Loucy (cell line): ENCODE data around the gene TBX10.

Experiments
- H2AFZ ChIP-seq: fragments of 200-600 bp; sonication (generic); 2 replicates; pipeline ENCODE4 v1.6.0; 2016; ENCODE audit warnings: antibody characterized with exemption, mild to moderate bottlenecking, low read length, moderate library complexity
- H3F3A ChIP-seq: fragments of 200-600 bp; 2 replicates; pipeline ENCODE4 v1.6.0; 2016; ENCODE audit warnings: antibody characterized with exemption, low read depth, mild to moderate bottlenecking
- H3K27me3 ChIP-seq: fragments of 200-600 bp; sonication (generic); 2 replicates; pipeline ENCODE4 v1.6.1; 2014; ENCODE audit warnings: low read length, mild to moderate bottlenecking; ENCODE audit not compliant: insufficient read depth, poor library complexity, severe bottlenecking
- H3K36me3 ChIP-seq: fragments of 200-600 bp; sonication (generic); 2 replicates; pipeline ENCODE4 v1.6.1; 2016; ENCODE audit warnings: low read length; ENCODE audit not compliant: insufficient read depth
- H3K4me1 ChIP-seq: fragments of 200-600 bp; sonication (generic); 2 replicates; pipeline ENCODE4 v1.5.1; 2014; ENCODE audit warnings: low read length, mild to moderate bottlenecking; ENCODE audit not compliant: insufficient read depth, poor library complexity, severe bottlenecking
- H3K4me2 ChIP-seq: fragments of 200-600 bp; sonication (generic); 2 replicates; pipeline ENCODE4 v1.6.0; 2014; ENCODE audit warnings: antibody characterized with exemption, low read length, low read depth, mild to moderate bottlenecking; ENCODE audit not compliant: poor library complexity, severe bottlenecking
- H3K4me3 ChIP-seq: fragments of 200-600 bp; sonication (generic); 2 replicates; pipeline ENCODE4 v1.5.1; 2014; ENCODE audit warnings: low read length, mild to moderate bottlenecking, mixed read lengths; ENCODE audit not compliant: poor library complexity, severe bottlenecking
- H3K79me2 ChIP-seq: fragments of 200-600 bp; sonication (generic); 2 replicates; pipeline ENCODE4 v1.6.1; 2014; ENCODE audit warnings: low read length; ENCODE audit not compliant: insufficient read depth
- H3K9ac ChIP-seq: fragments of 200-600 bp; sonication (generic); 2 replicates; pipeline ENCODE4 v1.6.0; 2014; ENCODE audit warnings: mild to moderate bottlenecking, low read depth, low read length, moderate library complexity; ENCODE audit not compliant: poor library complexity, severe bottlenecking
- H3K9me2 ChIP-seq: fragments of 200-600 bp; sonication (generic); replicated peaks from 2 replicates; pipeline ENCODE4 v1.6.1; 2016; ENCODE audit warnings: low read depth, low read length, mixed read lengths
- H3K9me3 ChIP-seq: fragments of 200-600 bp; sonication (generic); 2 replicates; pipeline ENCODE4 v1.6.1; 2014; ENCODE audit warnings: mild to moderate bottlenecking, antibody characterized with exemption, low read length, low read depth; ENCODE audit not compliant: insufficient read depth
- H4K20me1 ChIP-seq: fragments of 200-600 bp; sonication (generic); 2 replicates; pipeline ENCODE4 v1.6.0; 2014; ENCODE audit warnings: antibody characterized with exemption, low read length, mild to moderate bottlenecking; ENCODE audit not compliant: insufficient read depth, poor library complexity, severe bottlenecking
- EZH2phosphoT487 ChIP-seq: fragments of 200-600 bp; IDR thresholded peaks from 2 replicates; pipeline ENCODE4 v1.6.1; 2018; ENCODE audit warnings: antibody characterized with exemption, mild to moderate bottlenecking, moderate library complexity, borderline replicate concordance
- TF ChIP-seq, protein P1 (sequence below): fragments of 200-600 bp; sonication (generic); conservative IDR thresholded peaks from 2 replicates; pipeline ENCODE4 v1.5.1; 2014; ENCODE audit warnings: mild to moderate bottlenecking, antibody characterized with exemption, low read length

TBX10 gene

DNA sequence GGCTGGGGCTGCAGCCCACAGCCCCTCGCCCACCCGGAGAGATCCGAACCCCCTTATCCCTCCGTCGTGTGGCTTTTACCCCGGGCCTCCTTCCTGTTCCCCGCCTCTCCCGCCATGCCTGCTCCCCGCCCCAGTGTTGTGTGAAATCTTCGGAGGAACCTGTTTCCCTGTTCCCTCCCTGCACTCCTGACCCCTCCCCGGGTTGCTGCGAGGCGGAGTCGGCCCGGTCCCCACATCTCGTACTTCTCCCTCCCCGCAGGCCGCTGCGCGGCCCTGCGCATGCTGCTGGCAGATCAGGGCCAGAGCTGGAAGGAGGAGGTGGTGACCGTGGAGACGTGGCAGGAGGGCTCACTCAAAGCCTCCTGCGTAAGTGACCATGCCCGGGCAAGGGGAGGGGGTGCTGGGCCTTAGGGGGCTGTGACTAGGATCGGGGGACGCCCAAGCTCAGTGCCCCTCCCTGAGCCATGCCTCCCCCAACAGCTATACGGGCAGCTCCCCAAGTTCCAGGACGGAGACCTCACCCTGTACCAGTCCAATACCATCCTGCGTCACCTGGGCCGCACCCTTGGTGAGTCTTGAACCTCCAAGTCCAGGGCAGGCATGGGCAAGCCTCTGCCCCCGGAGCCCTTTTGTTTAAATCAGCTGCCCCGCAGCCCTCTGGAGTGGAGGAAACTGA lies 55.2 kb downstream of the TBX10 start:
- Histone ChIP-seq H3K4me2 (peak overlapping the region; percentile 99), H3K9ac (peak overlapping the region; percentile 99), H3K36me3 (peaks cover 45% of the 10 kb centered on the region), H3K9me3 (no peaks in the 10 kb centered on the region), H3K79me2 (peaks cover 57% of the 10 kb centered on the region), H2AFZ (no peak overlapping the region), H3K9me2 (no peaks in the 10 kb centered on the region), H3F3A (peaks cover 5% of the 10 kb centered on the region; the same call in 1 of the 2 replicates), H4K20me1 (peaks cover 45% of the 10 kb centered on the region), H3K4me1 (peaks cover 50% of the 10 kb centered on the region), H3K27me3 (peaks cover 7% of the 10 kb centered on the region), H3K4me3 (peak overlapping the region; percentile 92)
- no peak for TF ChIP-seq EZH2phosphoT487
- TF ChIP-seq, protein P1, sequence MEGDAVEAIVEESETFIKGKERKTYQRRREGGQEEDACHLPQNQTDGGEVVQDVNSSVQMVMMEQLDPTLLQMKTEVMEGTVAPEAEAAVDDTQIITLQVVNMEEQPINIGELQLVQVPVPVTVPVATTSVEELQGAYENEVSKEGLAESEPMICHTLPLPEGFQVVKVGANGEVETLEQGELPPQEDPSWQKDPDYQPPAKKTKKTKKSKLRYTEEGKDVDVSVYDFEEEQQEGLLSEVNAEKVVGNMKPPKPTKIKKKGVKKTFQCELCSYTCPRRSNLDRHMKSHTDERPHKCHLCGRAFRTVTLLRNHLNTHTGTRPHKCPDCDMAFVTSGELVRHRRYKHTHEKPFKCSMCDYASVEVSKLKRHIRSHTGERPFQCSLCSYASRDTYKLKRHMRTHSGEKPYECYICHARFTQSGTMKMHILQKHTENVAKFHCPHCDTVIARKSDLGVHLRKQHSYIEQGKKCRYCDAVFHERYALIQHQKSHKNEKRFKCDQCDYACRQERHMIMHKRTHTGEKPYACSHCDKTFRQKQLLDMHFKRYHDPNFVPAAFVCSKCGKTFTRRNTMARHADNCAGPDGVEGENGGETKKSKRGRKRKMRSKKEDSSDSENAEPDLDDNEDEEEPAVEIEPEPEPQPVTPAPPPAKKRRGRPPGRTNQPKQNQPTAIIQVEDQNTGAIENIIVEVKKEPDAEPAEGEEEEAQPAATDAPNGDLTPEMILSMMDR: no peak

DNA sequence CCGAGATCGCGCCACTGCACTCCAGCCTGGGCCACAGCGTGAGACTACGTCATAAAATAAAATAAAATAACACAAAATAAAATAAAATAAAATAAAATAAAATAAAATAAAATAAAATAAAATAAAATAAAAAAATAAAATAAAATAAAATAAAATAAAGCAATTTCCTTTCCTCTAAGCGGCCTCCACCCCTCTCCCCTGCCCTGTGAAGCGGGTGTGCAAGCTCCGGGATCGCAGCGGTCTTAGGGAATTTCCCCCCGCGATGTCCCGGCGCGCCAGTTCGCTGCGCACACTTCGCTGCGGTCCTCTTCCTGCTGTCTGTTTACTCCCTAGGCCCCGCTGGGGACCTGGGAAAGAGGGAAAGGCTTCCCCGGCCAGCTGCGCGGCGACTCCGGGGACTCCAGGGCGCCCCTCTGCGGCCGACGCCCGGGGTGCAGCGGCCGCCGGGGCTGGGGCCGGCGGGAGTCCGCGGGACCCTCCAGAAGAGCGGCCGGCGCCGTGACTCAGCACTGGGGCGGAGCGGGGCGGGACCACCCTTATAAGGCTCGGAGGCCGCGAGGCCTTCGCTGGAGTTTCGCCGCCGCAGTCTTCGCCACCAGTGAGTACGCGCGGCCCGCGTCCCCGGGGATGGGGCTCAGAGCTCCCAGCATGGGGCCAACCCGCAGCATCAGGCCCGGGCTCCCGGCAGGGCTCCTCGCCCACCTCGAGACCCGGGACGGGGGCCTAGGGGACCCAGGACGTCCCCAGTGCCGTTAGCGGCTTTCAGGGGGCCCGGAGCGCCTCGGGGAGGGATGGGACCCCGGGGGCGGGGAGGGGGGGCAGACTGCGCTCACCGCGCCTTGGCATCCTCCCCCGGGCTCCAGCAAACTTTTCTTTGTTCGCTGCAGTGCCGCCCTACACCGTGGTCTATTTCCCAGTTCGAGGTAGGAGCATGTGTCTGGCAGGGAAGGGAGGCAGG lies 56.0 kb downstream of the TBX10 start, which contains the start of gene GSTP1:
TSS of gene GSTP1 (plus strand) at position 566 of the 958 bp plus-strand sequence. CDS start at position 598, 32 bp downstream.
- Histone ChIP-seq H3K27me3 (peaks cover 7% of the 10 kb centered on the region), H3K36me3 (peaks cover 39% of the 10 kb centered on the region), H3K79me2 (peaks cover 57% of the 10 kb centered on the region), H3K4me2 (peak within 1 kb of the TSS; percentile 99), H2AFZ (no peak within 1 kb of the TSS), H3K4me3 (peak within 1 kb of the TSS; percentile 92), H3K4me1 (peaks cover 55% of the 10 kb centered on the region), H3F3A (peaks cover 5% of the 10 kb centered on the region; the same call in 1 of the 2 replicates), H4K20me1 (peaks cover 45% of the 10 kb centered on the region), H3K9me3 (no peaks in the 10 kb centered on the region), H3K9me2 (no peaks in the 10 kb centered on the region), H3K9ac (peak within 1 kb of the TSS; percentile 99)
- TF ChIP-seq EZH2phosphoT487: no peak
- TF ChIP-seq, protein P1: peak; percentile 63

DNA sequence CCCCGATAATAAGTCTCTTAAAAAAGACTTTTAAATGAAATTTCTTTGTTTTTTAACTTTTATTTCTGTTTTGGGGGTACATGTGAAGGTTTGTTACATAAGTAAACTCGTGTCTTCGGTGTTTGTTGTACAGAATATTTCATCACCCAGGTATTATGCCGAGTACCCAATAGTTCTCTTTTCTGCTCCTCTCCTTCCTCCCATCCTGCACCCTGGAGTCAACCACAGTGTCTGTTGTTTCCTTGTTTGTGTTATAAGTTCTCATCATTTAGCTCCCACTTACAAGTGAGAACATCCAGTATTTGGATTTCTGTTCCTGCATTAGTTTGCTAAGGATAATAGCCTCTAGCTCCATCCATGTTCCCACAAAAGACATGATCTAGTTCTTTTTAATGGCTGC lies 57.6 kb downstream of the TBX10 start:
- TF ChIP-seq EZH2phosphoT487: no peak
- TF ChIP-seq, protein P1: no peak
- Histone ChIP-seq H3F3A (no peaks in the 10 kb centered on the region; the same call in 1 of the 2 replicates), H3K9ac (peak overlapping the region; percentile 32), H3K79me2 (peaks cover 45% of the 10 kb centered on the region), H3K4me1 (peaks cover 59% of the 10 kb centered on the region), H3K9me3 (no peaks in the 10 kb centered on the region), H2AFZ (no peak overlapping the region), H3K27me3 (peaks cover 7% of the 10 kb centered on the region), H3K36me3 (peaks cover 26% of the 10 kb centered on the region), H3K9me2 (no peaks in the 10 kb centered on the region), H3K4me2 (peak overlapping the region; percentile 50), H4K20me1 (peaks cover 33% of the 10 kb centered on the region), H3K4me3 (peak overlapping the region; percentile 51)
